Neural cell (in vitro differentiated cells): Measurements from ENCODE around the gene CHORDC1. TPM values are rescaled to one million over a fixed set of nuclear protein-coding genes. Genes with fewer than 3 reads are reported as not detected.

Source experiments
- H2AFZ ChIP-seq: fragments of 200-600, 300-800 bp; sonication (generic), shearing (Covaris generic); 2 replicates; pipeline ENCODE4 v1.6.0; 2014; ENCODE audit warnings: low read depth, mild to moderate bottlenecking, antibody characterized with exemption, low read length, moderate library complexity
- H3F3A ChIP-seq: fragments of 200-600 bp; shearing (Covaris generic); 2 replicates; pipeline ENCODE4 v1.6.1; 2016; ENCODE audit warnings: mild to moderate bottlenecking, moderate library complexity, mixed read lengths, antibody characterized with exemption, low read length; ENCODE audit not compliant: insufficient read depth, poor library complexity, severe bottlenecking
- H3K27ac ChIP-seq: fragments of 200-600, 300-800 bp; sonication (generic), shearing (Covaris generic); 2 replicates; pipeline ENCODE4 v1.5.1; 2014; ENCODE audit warnings: mild to moderate bottlenecking, low read length, moderate library complexity
- H3K27me3 ChIP-seq: fragments of 300-800, 200-600 bp; sonication (generic), shearing (Covaris generic); 2 replicates; pipeline ENCODE4 v1.6.0; 2014; ENCODE audit warnings: mild to moderate bottlenecking, low read depth, low read length, moderate library complexity; ENCODE audit not compliant: insufficient read depth
- H3K36me3 ChIP-seq: fragments of 300-800, 200-600 bp; sonication (generic), shearing (Covaris generic); 2 replicates; pipeline ENCODE4 v1.5.1; 2014; ENCODE audit warnings: mild to moderate bottlenecking, antibody characterized with exemption, low read length, moderate library complexity; ENCODE audit not compliant: insufficient read depth
- H3K4me2 ChIP-seq: fragments of 300-800, 200-600 bp; sonication (generic), shearing (Covaris generic); 2 replicates; pipeline ENCODE4 v1.6.0; 2014; ENCODE audit warnings: mild to moderate bottlenecking, low read length
- H3K4me3 ChIP-seq: fragments of 300-800, 200-600 bp; sonication (generic), shearing (Covaris generic); 2 replicates; pipeline ENCODE4 v1.5.1; 2014; ENCODE audit warnings: mild to moderate bottlenecking, low read length, moderate library complexity
- H3K79me2 ChIP-seq: fragments of 200-600 bp; shearing (Covaris generic); replicated peaks from 2 replicates; pipeline ENCODE4 v1.6.0; 2014; ENCODE audit warnings: mild to moderate bottlenecking, low read length, moderate library complexity; ENCODE audit not compliant: insufficient read depth
- H3K9ac ChIP-seq: fragments of 300-800, 200-600 bp; sonication (generic), shearing (Covaris generic); 2 replicates; pipeline ENCODE4 v1.6.1; 2016; ENCODE audit warnings: mild to moderate bottlenecking, low read length, mixed read lengths
- H3K9me2 ChIP-seq: fragments of 200-600 bp; shearing (Covaris generic); 2 replicates; pipeline ENCODE4 v1.6.1; 2016; ENCODE audit warnings: mild to moderate bottlenecking, low read length, mixed read lengths; ENCODE audit not compliant: insufficient read depth
- H3K9me3 ChIP-seq: fragments of 200-600, 300-800 bp; sonication (generic), shearing (Covaris generic); 2 replicates; pipeline ENCODE4 v1.6.1; 2016; ENCODE audit warnings: mild to moderate bottlenecking, mixed run types, low read length, moderate library complexity, mixed read lengths
- H4K20me1 ChIP-seq: fragments of 200-600 bp; shearing (Covaris generic); 2 replicates; pipeline ENCODE4 v1.6.1; 2016; ENCODE audit warnings: mild to moderate bottlenecking, mixed run types; ENCODE audit not compliant: insufficient read depth
- EP300 ChIP-seq: fragments of 450-650 bp; conservative IDR thresholded peaks from 2 replicates; pipeline ENCODE4 v1.6.1; 2014; ENCODE audit warnings: antibody characterized with exemption, mild to moderate bottlenecking, moderate library complexity; ENCODE audit not compliant: poor library complexity, severe bottlenecking
- EZH2 ChIP-seq: fragments of 200-600, 300-800 bp; shearing (Covaris generic), sonication (generic); IDR thresholded peaks from 2 replicates; pipeline ENCODE4 v1.6.1; 2014; ENCODE audit warnings: antibody characterized with exemption, low read length, borderline replicate concordance, mild to moderate bottlenecking; ENCODE audit not compliant: insufficient read depth, poor library complexity, severe bottlenecking
- MXI1 ChIP-seq: fragments of 450-650 bp; conservative IDR thresholded peaks from 2 replicates; pipeline ENCODE4 v1.6.1; 2014; ENCODE audit warnings: antibody characterized with exemption, mild to moderate bottlenecking; ENCODE audit not compliant: poor library complexity, severe bottlenecking
- POLR2AphosphoS5 ChIP-seq: IDR thresholded peaks from 2 replicates; pipeline ENCODE4 v1.6.1; 2012
- RAD21 ChIP-seq: fragments of 450-650 bp; conservative IDR thresholded peaks from 2 replicates; pipeline ENCODE4 v1.6.1; 2014; ENCODE audit warnings: antibody characterized with exemption, mild to moderate bottlenecking, moderate library complexity
- SMC3 ChIP-seq: fragments of 450-650 bp; conservative IDR thresholded peaks from 2 replicates; pipeline ENCODE4 v1.6.1; 2014; ENCODE audit warnings: antibody characterized with exemption, mild to moderate bottlenecking, moderate library complexity; ENCODE audit not compliant: poor library complexity
- TAF1 ChIP-seq: IDR thresholded peaks from 2 replicates; pipeline ENCODE4 v1.6.1; 2012; ENCODE audit warnings: low read depth
- polyA minus RNA-seq: library from RNA; depleted of rRNA, polyadenylated mRNA; stranded (reverse); fragments of >200 nt; gene quantifications from 2 replicates; pipeline ENCODE4 v1.2.3, GENCODE V29; 2014
- polyA plus RNA-seq: library from polyadenylated mRNA; depleted of rRNA; stranded (reverse); fragments of >200 nt; gene quantifications from 2 replicates; pipeline ENCODE4 v1.2.3, GENCODE V29; 2014
- TF ChIP-seq, protein P1 (sequence below): IDR thresholded peaks from 2 replicates; pipeline ENCODE4 v1.6.1; 2012; ENCODE audit warnings: borderline replicate concordance
- TF ChIP-seq, protein P2 (sequence below): fragments of 450-650 bp; IDR thresholded peaks from 2 replicates; pipeline ENCODE4 v1.5.1; 2014; ENCODE audit warnings: antibody characterized with exemption, mild to moderate bottlenecking, moderate library complexity; ENCODE audit not compliant: poor library complexity, severe bottlenecking

Gene CHORDC1
- polyA plus RNA-seq (63.9 and 86.5 TPM in 2 replicates), polyA minus RNA-seq (110 and 139 TPM in 2 replicates)

DNA sequence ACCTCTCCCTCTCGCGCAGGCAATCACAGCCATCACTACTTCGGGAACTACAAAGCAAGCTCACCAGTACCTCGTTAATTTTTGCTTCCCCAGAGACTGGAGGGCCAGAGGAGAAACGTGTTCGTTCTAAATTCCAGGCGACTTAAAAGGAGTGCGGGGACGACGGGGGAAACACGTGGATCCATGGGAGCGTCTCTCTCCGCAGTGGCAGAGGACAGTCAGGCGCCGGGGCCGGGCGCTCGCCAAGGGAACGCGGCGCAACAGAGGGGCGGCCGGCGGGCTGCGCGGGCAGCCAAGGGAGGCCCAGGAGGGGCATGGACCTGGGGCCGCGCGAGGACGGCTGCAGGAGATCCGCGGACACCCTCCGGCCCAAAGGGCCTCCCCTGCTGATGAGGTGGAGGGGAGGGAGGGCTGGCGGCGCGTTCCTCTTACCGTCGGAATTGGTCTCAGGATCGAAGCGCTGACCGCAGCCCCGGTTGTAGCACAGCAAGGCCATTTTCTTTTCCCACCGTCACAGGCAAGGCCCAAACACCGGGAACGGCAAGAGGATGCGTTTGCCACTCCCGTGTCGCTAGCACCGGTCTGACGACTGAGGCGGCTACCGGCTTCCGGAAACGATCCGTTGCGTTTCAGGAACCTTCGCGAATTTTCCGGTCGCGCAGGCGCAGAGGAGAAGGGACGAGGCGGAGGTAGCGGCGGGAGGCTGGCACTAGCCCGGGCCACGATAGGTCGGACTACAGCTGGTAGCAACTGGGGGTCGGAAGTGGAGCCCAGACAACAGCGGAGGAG is at the start of gene CHORDC1:
Gene CHORDC1, minus strand, starts transcription at position 591 of the 789 bp plus-strand sequence. Its CDS starts 95 bp downstream, at position 496.
- H3K9me3 ChIP-seq: no peaks in the 10 kb centered on the region
- no peaks in the 10 kb centered on the region for H3K9me2 ChIP-seq
- H3F3A ChIP-seq: no peaks in the 10 kb centered on the region
- peak within 1 kb of the TSS; percentile 76 for H3K4me3 ChIP-seq
- H2AFZ ChIP-seq: peak within 1 kb of the TSS; percentile 83
- H3K9ac ChIP-seq: peak within 1 kb of the TSS; percentile 82
- H3K27me3 ChIP-seq: no peaks in the 10 kb centered on the region
- H3K4me2 ChIP-seq: peak within 1 kb of the TSS; percentile 72
- H3K79me2 ChIP-seq: peaks cover 49% of the 10 kb centered on the region
- H4K20me1 ChIP-seq: no peaks in the 10 kb centered on the region
- TF ChIP-seq MXI1 (peak; percentile 95), TAF1 (peak; percentile 77), EZH2 (no peak), POLR2AphosphoS5 (peak; percentile 92), EP300 (peak; percentile 37)
- TF ChIP-seq, protein P1, sequence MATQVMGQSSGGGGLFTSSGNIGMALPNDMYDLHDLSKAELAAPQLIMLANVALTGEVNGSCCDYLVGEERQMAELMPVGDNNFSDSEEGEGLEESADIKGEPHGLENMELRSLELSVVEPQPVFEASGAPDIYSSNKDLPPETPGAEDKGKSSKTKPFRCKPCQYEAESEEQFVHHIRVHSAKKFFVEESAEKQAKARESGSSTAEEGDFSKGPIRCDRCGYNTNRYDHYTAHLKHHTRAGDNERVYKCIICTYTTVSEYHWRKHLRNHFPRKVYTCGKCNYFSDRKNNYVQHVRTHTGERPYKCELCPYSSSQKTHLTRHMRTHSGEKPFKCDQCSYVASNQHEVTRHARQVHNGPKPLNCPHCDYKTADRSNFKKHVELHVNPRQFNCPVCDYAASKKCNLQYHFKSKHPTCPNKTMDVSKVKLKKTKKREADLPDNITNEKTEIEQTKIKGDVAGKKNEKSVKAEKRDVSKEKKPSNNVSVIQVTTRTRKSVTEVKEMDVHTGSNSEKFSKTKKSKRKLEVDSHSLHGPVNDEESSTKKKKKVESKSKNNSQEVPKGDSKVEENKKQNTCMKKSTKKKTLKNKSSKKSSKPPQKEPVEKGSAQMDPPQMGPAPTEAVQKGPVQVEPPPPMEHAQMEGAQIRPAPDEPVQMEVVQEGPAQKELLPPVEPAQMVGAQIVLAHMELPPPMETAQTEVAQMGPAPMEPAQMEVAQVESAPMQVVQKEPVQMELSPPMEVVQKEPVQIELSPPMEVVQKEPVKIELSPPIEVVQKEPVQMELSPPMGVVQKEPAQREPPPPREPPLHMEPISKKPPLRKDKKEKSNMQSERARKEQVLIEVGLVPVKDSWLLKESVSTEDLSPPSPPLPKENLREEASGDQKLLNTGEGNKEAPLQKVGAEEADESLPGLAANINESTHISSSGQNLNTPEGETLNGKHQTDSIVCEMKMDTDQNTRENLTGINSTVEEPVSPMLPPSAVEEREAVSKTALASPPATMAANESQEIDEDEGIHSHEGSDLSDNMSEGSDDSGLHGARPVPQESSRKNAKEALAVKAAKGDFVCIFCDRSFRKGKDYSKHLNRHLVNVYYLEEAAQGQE: peak; percentile 57
- peak within 1 kb of the TSS; percentile 79 for H3K27ac ChIP-seq
- H3K36me3 ChIP-seq: no peaks in the 10 kb centered on the region

DNA sequence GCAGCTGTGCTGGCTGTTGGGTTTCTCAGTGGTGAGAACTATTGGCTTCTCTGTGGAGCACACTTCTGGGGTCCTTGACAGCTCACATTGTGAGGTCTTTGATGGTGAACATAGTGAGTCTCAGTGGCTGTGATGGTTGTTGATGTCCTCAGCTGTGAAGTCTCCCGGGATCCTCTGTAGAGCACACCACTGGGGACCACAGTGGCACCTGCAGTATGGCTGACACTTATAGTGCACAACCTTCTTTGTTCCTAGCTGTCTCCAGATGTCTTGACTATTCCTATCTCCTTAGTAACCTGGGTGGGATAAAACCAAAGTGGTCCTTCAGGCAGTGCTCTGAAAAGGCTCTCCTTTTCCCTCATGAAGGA is 34.3 kb upstream of the CHORDC1 start:
- Histone ChIP-seq H4K20me1 (no peaks in the 10 kb centered on the region), H3K79me2 (no peaks in the 10 kb centered on the region), H3K4me2 (no peak overlapping the region), H3K4me3 (no peak overlapping the region), H3K27me3 (no peaks in the 10 kb centered on the region), H3K9me3 (no peaks in the 10 kb centered on the region), H3K9ac (no peak overlapping the region), H3K36me3 (no peaks in the 10 kb centered on the region), H2AFZ (no peak overlapping the region), H3K9me2 (no peaks in the 10 kb centered on the region), H3F3A (no peaks in the 10 kb centered on the region), H3K27ac (no peak overlapping the region)
- no peak for TF ChIP-seq RAD21
- TF ChIP-seq, protein P1: no peak
- no peak for TF ChIP-seq TAF1
- no peak for TF ChIP-seq EP300
- TF ChIP-seq POLR2AphosphoS5: no peak
- TF ChIP-seq EZH2: no peak
- TF ChIP-seq, protein P2, sequence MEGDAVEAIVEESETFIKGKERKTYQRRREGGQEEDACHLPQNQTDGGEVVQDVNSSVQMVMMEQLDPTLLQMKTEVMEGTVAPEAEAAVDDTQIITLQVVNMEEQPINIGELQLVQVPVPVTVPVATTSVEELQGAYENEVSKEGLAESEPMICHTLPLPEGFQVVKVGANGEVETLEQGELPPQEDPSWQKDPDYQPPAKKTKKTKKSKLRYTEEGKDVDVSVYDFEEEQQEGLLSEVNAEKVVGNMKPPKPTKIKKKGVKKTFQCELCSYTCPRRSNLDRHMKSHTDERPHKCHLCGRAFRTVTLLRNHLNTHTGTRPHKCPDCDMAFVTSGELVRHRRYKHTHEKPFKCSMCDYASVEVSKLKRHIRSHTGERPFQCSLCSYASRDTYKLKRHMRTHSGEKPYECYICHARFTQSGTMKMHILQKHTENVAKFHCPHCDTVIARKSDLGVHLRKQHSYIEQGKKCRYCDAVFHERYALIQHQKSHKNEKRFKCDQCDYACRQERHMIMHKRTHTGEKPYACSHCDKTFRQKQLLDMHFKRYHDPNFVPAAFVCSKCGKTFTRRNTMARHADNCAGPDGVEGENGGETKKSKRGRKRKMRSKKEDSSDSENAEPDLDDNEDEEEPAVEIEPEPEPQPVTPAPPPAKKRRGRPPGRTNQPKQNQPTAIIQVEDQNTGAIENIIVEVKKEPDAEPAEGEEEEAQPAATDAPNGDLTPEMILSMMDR: no peak
- TF ChIP-seq MXI1: no peak
- TF ChIP-seq SMC3: no peak
